Natural killer cell (primary cell): ENCODE measurements around the gene MT1A. TPM values are rescaled to one million over a fixed set of nuclear protein-coding genes. Genes with fewer than 3 reads are reported as not detected.
"Not testable (repeated sequence)": the region's sequence is repeated elsewhere in the genome, so short reads cannot be mapped to it uniquely, and the experiment has no call there.

Source experiments
- ATAC-seq, 3 donors: fragments of 150-1000 bp in 2 of 3; fragments of 200-7000 bp in 1 of 3; cut with Tn5 transposase; 1 replicate in 1 of 3; 2 replicates in 2 of 3; pipeline ENCODE4 v1.10.0; 2021; ENCODE audit warnings: mild to moderate bottlenecking in 2 of 3, moderate library complexity in 2 of 3
- DNase-seq, 2 donors: peaks; one replicate each; pipeline versions ENCODE4 v3.0.0 to v3.0.0-alpha.2; 2013 to 2021; ENCODE audit warnings: mixed read lengths in 1 of 2
- H3K27ac ChIP-seq: one replicate; pipeline ENCODE4 v1.5.1; 2013; ENCODE audit warnings: mild to moderate bottlenecking, low read length
- H3K27me3 ChIP-seq: one replicate; pipeline ENCODE4 v1.6.1; 2013; ENCODE audit warnings: low read length; ENCODE audit not compliant: control insufficient read depth, insufficient read depth
- H3K36me3 ChIP-seq: one replicate; pipeline ENCODE4 v1.6.1; 2013; ENCODE audit warnings: low read length; ENCODE audit not compliant: control insufficient read depth, insufficient read depth
- H3K4me1 ChIP-seq: one replicate; pipeline ENCODE4 v1.6.1; 2013; ENCODE audit warnings: low read length; ENCODE audit not compliant: control insufficient read depth, insufficient read depth
- H3K4me3 ChIP-seq: one replicate; pipeline ENCODE4 v1.5.1; 2013; ENCODE audit warnings: low read length
- H3K9me3 ChIP-seq: one replicate; pipeline ENCODE4 v1.6.1; 2013; ENCODE audit warnings: low read length; ENCODE audit not compliant: control insufficient read depth, insufficient read depth
- H3K27ac Mint-ChIP-seq, 2 donors: one replicate each; pipeline ENCODE4 v1.8.0; 2022; ENCODE audit warnings: mild to moderate bottlenecking in 2 of 2, mixed read lengths in 2 of 2, moderate library complexity in 1 of 2
- H3K27me3 Mint-ChIP-seq, 2 donors: one replicate each; pipeline ENCODE4 v1.8.0; 2022; ENCODE audit warnings: low read depth in 2 of 2, mixed read lengths in 2 of 2
- H3K36me3 Mint-ChIP-seq: one replicate; pipeline ENCODE4 v1.8.0; 2022; ENCODE audit warnings: mixed read lengths
- H3K4me1 Mint-ChIP-seq, 2 donors: one replicate each; pipeline ENCODE4 v1.8.0; 2022; ENCODE audit warnings: mixed read lengths in 2 of 2
- H3K4me3 Mint-ChIP-seq: one replicate; pipeline ENCODE4 v1.8.0; 2022; ENCODE audit warnings: mild to moderate bottlenecking, moderate library complexity, mixed read lengths
- H3K9me3 Mint-ChIP-seq, 2 donors: one replicate each; pipeline ENCODE4 v1.8.0; 2022; ENCODE audit warnings: mixed read lengths in 2 of 2
- CTCF ChIP-seq: fragments of 200-600 bp; IDR thresholded peaks from one replicate; pipeline ENCODE4 v1.8.0; 2022; ENCODE audit warnings: antibody characterized with exemption
- WGBS: methylation state at CpG from one replicate; pipeline ENCODE4 v1.1.7; 2013; ENCODE audit warnings: missing lambda C conversion rate; ENCODE audit not compliant: insufficient coverage; 5-methylcytosine and 5-hydroxymethylcytosine counted together
- intact Hi-C: fragments of 100-400 bp; cut with micrococcal nuclease; formaldehyde crosslinking; loops from one replicate; pipeline ENCODE4 v1.14.2; 2022
- total RNA-seq, 4 donors: library from RNA; stranded (reverse); fragments of 120-200 nt in 1 of 4; gene quantifications; one replicate each; pipeline versions ENCODE4 v1.2.3 to v1.2.4, GENCODE V29; 2013 to 2022

The MT1A gene
- total RNA-seq, 3 donors from 2014 or later (not counting 1 experiment from before 2014, with no cell fraction given) = not detected

GRCh38 chr16:56618138-56618537, 20.3 kb upstream of the MT1A start:
- Histone ChIP-seq H3K4me3 (no peak overlapping the region), H3K27ac (no peak overlapping the region), H3K4me1 (peaks cover 11% of the 10 kb centered on the region), H3K27me3 (peaks cover 10% of the 10 kb centered on the region), H3K9me3 (no peaks in the 10 kb centered on the region), H3K36me3 (no peaks in the 10 kb centered on the region)
- H3K27me3 Mint-ChIP-seq = peaks cover 19 to 40% of the 10 kb centered on the region in 2 donors
- intact Hi-C loops = no loop called here
- no peaks in the 10 kb centered on the region for H3K36me3 Mint-ChIP-seq
- peaks cover 0 to 10% of the 10 kb centered on the region in 2 donors for H3K4me1 Mint-ChIP-seq
- H3K27ac Mint-ChIP-seq = no peak overlapping the region
- WGBS = 62% methylated on average over 6 of the region's 6 CpGs
- ATAC-seq (no peak), DNase-seq (no peak)
- TF ChIP-seq CTCF = no peak
- H3K9me3 Mint-ChIP-seq = no peaks in the 10 kb centered on the region
- no peak overlapping the region for H3K4me3 Mint-ChIP-seq

- H3K4me3 Mint-ChIP-seq = no peak overlapping the region
Measured at GRCh38 chr16:56620339-56620897, 18.0 kb upstream of the MT1A start.

GRCh38 chr16:56621665-56622445, 16.6 kb upstream of the MT1A start:
- H3K9me3 Mint-ChIP-seq, intact Hi-C loops, DNase-seq, H3K4me3 ChIP-seq, H3K27ac Mint-ChIP-seq, H3K4me3 Mint-ChIP-seq, H3K36me3 Mint-ChIP-seq, H3K27ac ChIP-seq, ATAC-seq, H3K36me3 ChIP-seq, H3K9me3 ChIP-seq: not testable (repeated sequence)
- Histone ChIP-seq H3K27me3 (peaks cover 21% of the 10 kb centered on the region), H3K4me1 (peaks cover 25% of the 10 kb centered on the region)
- Mint-ChIP-seq H3K4me1 (peaks cover 7 to 22% of the 10 kb centered on the region in 2 donors), H3K27me3 (peaks cover 42 to 60% of the 10 kb centered on the region in 2 donors)
- WGBS = 83% methylated on average over 4 of the region's 4 CpGs

More at GRCh38 chr16:56620339-56620897, 18.0 kb upstream of the MT1A start:
- Histone ChIP-seq H3K4me3 (no peak overlapping the region), H3K9me3 (no peaks in the 10 kb centered on the region), H3K4me1 (peaks cover 19% of the 10 kb centered on the region), H3K27me3 (peaks cover 14% of the 10 kb centered on the region), H3K36me3 (no peaks in the 10 kb centered on the region), H3K27ac (no peak overlapping the region)
- Mint-ChIP-seq H3K27me3 (peaks cover 34 to 53% of the 10 kb centered on the region in 2 donors), H3K4me1 (peaks cover 7 to 17% of the 10 kb centered on the region in 2 donors), H3K36me3 (no peaks in the 10 kb centered on the region), H3K9me3 (no peaks in the 10 kb centered on the region), H3K27ac (no peak overlapping the region)
- DNase-seq (no peak), ATAC-seq (no peak)
- no peak for TF ChIP-seq CTCF
- intact Hi-C loops = no loop called here
- 94% methylated on average over 7 of the region's 8 CpGs for WGBS

- H3K36me3 Mint-ChIP-seq, DNase-seq, H3K4me3 Mint-ChIP-seq, H3K27ac Mint-ChIP-seq, H3K36me3 ChIP-seq, intact Hi-C loops, H3K27ac ChIP-seq, ATAC-seq, H3K9me3 Mint-ChIP-seq, H3K9me3 ChIP-seq, H3K4me3 ChIP-seq: not testable (repeated sequence)
- Mint-ChIP-seq H3K4me1 (peaks cover 7 to 13% of the 10 kb centered on the region in 2 donors), H3K27me3 (peaks cover 40 to 52% of the 10 kb centered on the region in 2 donors)
- Histone ChIP-seq H3K27me3 (peaks cover 18% of the 10 kb centered on the region), H3K4me1 (peaks cover 17% of the 10 kb centered on the region)
- WGBS = 96% methylated on average over 5 of the region's 5 CpGs
Measured at GRCh38 chr16:56623184-56623583, 15.3 kb upstream of the MT1A start.
